HCT116 (cell line): ENCODE results near the gene KANSL3. TPM values are rescaled to one million over a fixed set of nuclear protein-coding genes. Genes with fewer than 3 reads are reported as not detected.

ENCODE experiments used
- ATAC-seq: fragments of 200-7000 bp; cut with Tn5 transposase; 2 replicates; pipeline ENCODE4 v1.9.1; 2020; ENCODE audit warnings: mild to moderate bottlenecking, moderate library complexity
- BruUV-seq: library from RNA; stranded (reverse); fragments of 400-500 nt; replicated peaks from 2 replicates; lab custom pipeline; 2021; lab: Mats Ljungman, UMichigan
- CTCF ChIA-PET: fragments of 300-600 bp; sonication (Branson Sonifier 250); formaldehyde crosslinking; loops from one replicate; lab custom pipeline; 2021; ENCODE audit warnings: antibody characterized with exemption; lab: Charles Lee
- POLR2A ChIA-PET: fragments of 300-600, 350-600 bp; sonication (Branson Sonifier 250); formaldehyde crosslinking; loops from one replicate; lab custom pipeline; 2021; ENCODE audit warnings: antibody characterized with exemption; lab: Charles Lee
- RAD21 ChIA-PET, 2 experiments: fragments of 300-600 bp; sonication (Branson Sonifier 250); formaldehyde crosslinking; loops; one replicate each; lab custom pipeline; 2023; ENCODE audit warnings: low total read pairs in 2 of 2; ENCODE audit not compliant: uncharacterized antibody in 2 of 2, unreplicated experiment in 2 of 2, low non-redundant PET in 1 of 2; lab: Charles Lee
- DNase-seq: peaks from one replicate; pipeline ENCODE4 v3.0.0-alpha.2; 2010; ENCODE audit warnings: low read depth, low spot score
- H2AFZ ChIP-seq: fragments of 200-600 bp; shearing (Covaris generic), sonication (generic); 2 replicates; pipeline ENCODE4 v1.6.1; 2017; ENCODE audit warnings: low read depth, mixed run types, mixed read lengths, antibody characterized with exemption, low read length; ENCODE audit not compliant: poor library complexity, severe bottlenecking
- H3K27ac ChIP-seq: 2 replicates; pipeline ENCODE4 v1.5.1; 2012; ENCODE audit warnings: low read depth, low read length
- H3K27me3 ChIP-seq: fragments of 200-600 bp; sonication (generic); 2 replicates; pipeline ENCODE4 v1.6.1; 2016; ENCODE audit warnings: mixed run types, low read length, mixed read lengths; ENCODE audit not compliant: insufficient read depth
- H3K36me3 ChIP-seq, 2 experiments: fragments of 200-500 bp in 1 of 2; fragments of 200-600 bp in 1 of 2; sonication (Bioruptor generic) in 1 of 2; sonication (generic) in 1 of 2; 2 replicates each; pipeline versions ENCODE4 v1.5.1 to v1.6.1; 2014 to 2016; ENCODE audit warnings: low read length in 2 of 2, inconsistent platforms in 1 of 2, mixed read lengths in 1 of 2, mixed run types in 1 of 2; ENCODE audit not compliant: insufficient read depth in 2 of 2, control insufficient read depth in 1 of 2
- H3K4me1 ChIP-seq, 2 experiments: fragments of 200-600 bp in 1 of 2; sonication (generic) in 1 of 2; 2 replicates each; pipeline versions ENCODE4 v1.5.1 to v1.6.1; 2012 to 2017; ENCODE audit warnings: low read length in 2 of 2, inconsistent platforms in 1 of 2, mild to moderate bottlenecking in 1 of 2, mixed read lengths in 1 of 2, mixed run types in 1 of 2, moderate library complexity in 1 of 2; ENCODE audit not compliant: insufficient read depth in 2 of 2, control insufficient read depth in 1 of 2
- H3K4me2 ChIP-seq: fragments of 200-600 bp; sonication (generic); 2 replicates; pipeline ENCODE4 v1.6.1; 2017; ENCODE audit warnings: mixed run types, low read length, mixed read lengths
- H3K4me3 ChIP-seq, 2 experiments: fragments of 200-600 bp in 1 of 2; sonication (generic) in 1 of 2; replicated peaks in 1 of 2; 2 replicates each; pipeline ENCODE4 v1.5.1; 2011 to 2016; ENCODE audit warnings: low read length in 2 of 2, control low read depth in 1 of 2, low read depth in 1 of 2, mild to moderate bottlenecking in 1 of 2, mixed read lengths in 1 of 2, mixed run types in 1 of 2
- H3K79me2 ChIP-seq: fragments of 200-600 bp; sonication (generic); 2 replicates; pipeline ENCODE4 v1.6.1; 2017; ENCODE audit warnings: mild to moderate bottlenecking, mixed run types, low read length, moderate library complexity, mixed read lengths; ENCODE audit not compliant: insufficient read depth
- H3K9ac ChIP-seq: fragments of 200-600 bp; sonication (generic); 2 replicates; pipeline ENCODE4 v1.6.1; 2016; ENCODE audit warnings: low read length, mixed read lengths
- H3K9me2 ChIP-seq: fragments of 200-600 bp; sonication (generic), shearing (Covaris generic); 2 replicates; pipeline ENCODE4 v1.6.1; 2017; ENCODE audit warnings: mixed run types, mild to moderate bottlenecking, moderate library complexity; ENCODE audit not compliant: insufficient read depth
- H3K9me3 ChIP-seq, 2 experiments: fragments of 200-500 bp in 1 of 2; fragments of 200-600 bp in 1 of 2; sonication (Bioruptor generic) in 1 of 2; sonication (generic) in 1 of 2; 2 replicates each; pipeline ENCODE4 v1.6.1; 2014 to 2017; ENCODE audit warnings: low read length in 2 of 2, mixed read lengths in 2 of 2, inconsistent platforms in 1 of 2, low read depth in 1 of 2, mild to moderate bottlenecking in 1 of 2, mixed run types in 1 of 2, moderate library complexity in 1 of 2; ENCODE audit not compliant: control insufficient read depth in 1 of 2, insufficient read depth in 1 of 2
- H4K20me1 ChIP-seq: fragments of 200-600 bp; sonication (generic), shearing (Covaris generic); 2 replicates; pipeline ENCODE4 v1.6.1; 2017; ENCODE audit warnings: mixed run types, mild to moderate bottlenecking, moderate library complexity; ENCODE audit not compliant: insufficient read depth
- CBX3 ChIP-seq: IDR thresholded peaks from 2 replicates; pipeline ENCODE4 v1.6.1; 2012; ENCODE audit warnings: low read depth
- EGR1 ChIP-seq: IDR thresholded peaks from 2 replicates; pipeline ENCODE4 v1.6.1; 2012; ENCODE audit warnings: low read depth
- ELF1 ChIP-seq: IDR thresholded peaks from 2 replicates; pipeline ENCODE4 v1.6.1; 2012; ENCODE audit warnings: low read depth, borderline replicate concordance
- EZH2 ChIP-seq: fragments of 200-600 bp; sonication (generic); IDR thresholded peaks from 2 replicates; pipeline ENCODE4 v1.6.1; 2017; ENCODE audit warnings: antibody characterized with exemption, mixed run types
- JUND ChIP-seq: IDR thresholded peaks from 2 replicates; pipeline ENCODE4 v1.6.1; 2012
- POLR2A ChIP-seq: IDR thresholded peaks from 2 replicates; pipeline ENCODE4 v1.7.0; 2011; ENCODE audit warnings: borderline replicate concordance; ENCODE audit not compliant: insufficient read depth, insufficient read length; ENCODE audit errors: extremely low read depth
- POLR2AphosphoS5 ChIP-seq: IDR thresholded peaks from 2 replicates; pipeline ENCODE4 v1.6.1; 2011; ENCODE audit warnings: mild to moderate bottlenecking, low read depth, low read length, moderate library complexity
- RAD21 ChIP-seq: IDR thresholded peaks from 2 replicates; pipeline ENCODE4 v1.6.1; 2012; ENCODE audit warnings: low read depth, mild to moderate bottlenecking
- SIN3A ChIP-seq: IDR thresholded peaks from 2 replicates; pipeline ENCODE4 v1.6.1; 2012; ENCODE audit warnings: low read depth
- SRF ChIP-seq: IDR thresholded peaks from 2 replicates; pipeline ENCODE4 v1.6.1; 2012; ENCODE audit warnings: low read depth
- TCF7L2 ChIP-seq: IDR thresholded peaks from 2 replicates; pipeline ENCODE4 v1.7.0; 2011; ENCODE audit warnings: borderline replicate concordance, inconsistent platforms; ENCODE audit not compliant: insufficient read depth, insufficient read length; ENCODE audit errors: extremely low read depth
- YY1 ChIP-seq: IDR thresholded peaks from 2 replicates; pipeline ENCODE4 v1.6.1; 2011; ENCODE audit warnings: low read length, low read depth, moderate library complexity, mild to moderate bottlenecking; ENCODE audit not compliant: insufficient replicate concordance; ENCODE audit errors: extremely low read depth
- intact Hi-C: fragments of 100-400 bp; cut with micrococcal nuclease; formaldehyde crosslinking; loops from 2 replicates; pipeline ENCODE4 v1.10.0; 2022
- total RNA-seq: library from RNA; stranded (reverse); gene quantifications from one replicate; pipeline ENCODE4 v1.2.1, GENCODE V29; 2021; ENCODE audit not compliant: unreplicated experiment
- TF ChIP-seq, protein P1 (sequence below), 3 experiments: fragments of 200-600 bp in 1 of 3; sonication (generic) in 1 of 3; IDR thresholded peaks in 2 of 3; conservative IDR thresholded peaks in 1 of 3; 2 replicates each; pipeline ENCODE4 v1.5.1; 2012 to 2017; ENCODE audit warnings: low read depth in 2 of 3, low read length in 2 of 3, antibody characterized with exemption in 1 of 3, borderline replicate concordance in 1 of 3, control low read depth in 1 of 3, mild to moderate bottlenecking in 1 of 3, mixed read lengths in 1 of 3, mixed run types in 1 of 3, moderate library complexity in 1 of 3; ENCODE audit not compliant: insufficient read depth in 1 of 3
- TF ChIP-seq, protein P2 (sequence below): IDR thresholded peaks from 2 replicates; pipeline ENCODE4 v1.6.1; 2011; ENCODE audit warnings: mild to moderate bottlenecking, low read length, moderate library complexity; ENCODE audit not compliant: insufficient replicate concordance; ENCODE audit errors: extremely low read depth
- TF ChIP-seq, protein P3 (sequence below): IDR thresholded peaks from 2 replicates; pipeline ENCODE4 v1.6.1; 2012
- TF ChIP-seq, protein P4 (sequence below): IDR thresholded peaks from 2 replicates; pipeline ENCODE4 v1.6.1; 2012

The KANSL3 gene
- total RNA-seq, 1 experiment from 2014 or later, result 35.8 TPM

DNA sequence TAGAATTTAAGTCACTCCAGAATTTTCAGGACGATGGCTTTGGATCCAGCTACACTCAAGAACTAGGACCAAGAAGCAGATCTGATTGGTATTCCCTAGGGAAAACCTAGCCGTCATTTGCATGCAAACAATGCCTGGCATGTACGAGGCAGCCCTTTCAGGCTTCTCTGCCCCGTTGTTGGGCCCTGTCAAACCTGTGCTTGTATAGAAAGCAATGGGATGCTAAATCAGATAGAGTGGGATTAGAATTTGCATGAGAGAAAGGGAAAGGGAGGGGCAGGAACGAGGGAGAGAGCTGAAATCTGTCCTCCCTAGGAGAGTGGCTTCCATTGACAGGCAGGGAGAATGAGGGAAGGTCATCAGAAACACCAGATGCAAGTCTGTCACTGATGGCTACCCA, 73.0 kb downstream of the KANSL3 start:
- no peak overlapping the region for H3K4me3 ChIP-seq
- ATAC-seq (no peak), DNase-seq (no peak)
- no peak overlapping the region for H3K4me2 ChIP-seq
- POLR2A ChIA-PET, result no interaction called here
- no peaks in the 10 kb centered on the region for H3K36me3 ChIP-seq
- no peak overlapping the region for H2AFZ ChIP-seq
- intact Hi-C loops, result no loop called here
- no peak overlapping the region for H3K9ac ChIP-seq
- no peak overlapping the region for H3K27ac ChIP-seq
- BruUV-seq, result no TSS peak
- no peaks in the 10 kb centered on the region for H3K9me2 ChIP-seq
- TF ChIP-seq TCF7L2, result no peak
- TF ChIP-seq, protein P1, sequence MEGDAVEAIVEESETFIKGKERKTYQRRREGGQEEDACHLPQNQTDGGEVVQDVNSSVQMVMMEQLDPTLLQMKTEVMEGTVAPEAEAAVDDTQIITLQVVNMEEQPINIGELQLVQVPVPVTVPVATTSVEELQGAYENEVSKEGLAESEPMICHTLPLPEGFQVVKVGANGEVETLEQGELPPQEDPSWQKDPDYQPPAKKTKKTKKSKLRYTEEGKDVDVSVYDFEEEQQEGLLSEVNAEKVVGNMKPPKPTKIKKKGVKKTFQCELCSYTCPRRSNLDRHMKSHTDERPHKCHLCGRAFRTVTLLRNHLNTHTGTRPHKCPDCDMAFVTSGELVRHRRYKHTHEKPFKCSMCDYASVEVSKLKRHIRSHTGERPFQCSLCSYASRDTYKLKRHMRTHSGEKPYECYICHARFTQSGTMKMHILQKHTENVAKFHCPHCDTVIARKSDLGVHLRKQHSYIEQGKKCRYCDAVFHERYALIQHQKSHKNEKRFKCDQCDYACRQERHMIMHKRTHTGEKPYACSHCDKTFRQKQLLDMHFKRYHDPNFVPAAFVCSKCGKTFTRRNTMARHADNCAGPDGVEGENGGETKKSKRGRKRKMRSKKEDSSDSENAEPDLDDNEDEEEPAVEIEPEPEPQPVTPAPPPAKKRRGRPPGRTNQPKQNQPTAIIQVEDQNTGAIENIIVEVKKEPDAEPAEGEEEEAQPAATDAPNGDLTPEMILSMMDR (IDR thresholded peaks at IDR 0.05 in 2 of 3, conservative IDR thresholded peaks at IDR 0.05 in 1 of 3; ENCODE audit: borderline replicate concordance in 1 of 3, insufficient read depth in 1 of 3, low read depth in 2 of 3, low read length in 2 of 3), result no peak
- TF ChIP-seq POLR2A, result no peak
- no peak for TF ChIP-seq SIN3A
- TF ChIP-seq EGR1, result no peak
- no peak for TF ChIP-seq ELF1
- TF ChIP-seq CBX3, result no peak
- TF ChIP-seq, protein P2, sequence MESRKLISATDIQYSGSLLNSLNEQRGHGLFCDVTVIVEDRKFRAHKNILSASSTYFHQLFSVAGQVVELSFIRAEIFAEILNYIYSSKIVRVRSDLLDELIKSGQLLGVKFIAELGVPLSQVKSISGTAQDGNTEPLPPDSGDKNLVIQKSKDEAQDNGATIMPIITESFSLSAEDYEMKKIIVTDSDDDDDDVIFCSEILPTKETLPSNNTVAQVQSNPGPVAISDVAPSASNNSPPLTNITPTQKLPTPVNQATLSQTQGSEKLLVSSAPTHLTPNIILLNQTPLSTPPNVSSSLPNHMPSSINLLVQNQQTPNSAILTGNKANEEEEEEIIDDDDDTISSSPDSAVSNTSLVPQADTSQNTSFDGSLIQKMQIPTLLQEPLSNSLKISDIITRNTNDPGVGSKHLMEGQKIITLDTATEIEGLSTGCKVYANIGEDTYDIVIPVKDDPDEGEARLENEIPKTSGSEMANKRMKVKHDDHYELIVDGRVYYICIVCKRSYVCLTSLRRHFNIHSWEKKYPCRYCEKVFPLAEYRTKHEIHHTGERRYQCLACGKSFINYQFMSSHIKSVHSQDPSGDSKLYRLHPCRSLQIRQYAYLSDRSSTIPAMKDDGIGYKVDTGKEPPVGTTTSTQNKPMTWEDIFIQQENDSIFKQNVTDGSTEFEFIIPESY, result no peak
- no peak for TF ChIP-seq EZH2
- TF ChIP-seq JUND, result no peak
- no peak for TF ChIP-seq SRF
- TF ChIP-seq, protein P3, sequence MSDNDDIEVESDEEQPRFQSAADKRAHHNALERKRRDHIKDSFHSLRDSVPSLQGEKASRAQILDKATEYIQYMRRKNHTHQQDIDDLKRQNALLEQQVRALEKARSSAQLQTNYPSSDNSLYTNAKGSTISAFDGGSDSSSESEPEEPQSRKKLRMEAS, result no peak
- no peak for TF ChIP-seq POLR2AphosphoS5
- TF ChIP-seq, protein P4, sequence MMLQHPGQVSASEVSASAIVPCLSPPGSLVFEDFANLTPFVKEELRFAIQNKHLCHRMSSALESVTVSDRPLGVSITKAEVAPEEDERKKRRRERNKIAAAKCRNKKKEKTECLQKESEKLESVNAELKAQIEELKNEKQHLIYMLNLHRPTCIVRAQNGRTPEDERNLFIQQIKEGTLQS, result no peak
- no peak for TF ChIP-seq RAD21
- TF ChIP-seq YY1, result no peak
- no peaks in the 10 kb centered on the region for H4K20me1 ChIP-seq
- RAD21 ChIA-PET, result interaction anchor here in 1 of 2 experiments (0.7 kb wide), 1 partner anchor 22 kb away, joined by 3 read pairs; no protein-coding TSS in a partner anchor
- H3K4me1 ChIP-seq, result no peaks in the 10 kb centered on the region
- no peaks in the 10 kb centered on the region for H3K27me3 ChIP-seq
- no peaks in the 10 kb centered on the region for H3K9me3 ChIP-seq
- CTCF ChIA-PET, result interaction anchor here (1.1 kb wide), 1 partner anchor 11 kb away, joined by 3 read pairs; no protein-coding TSS in a partner anchor
- no peaks in the 10 kb centered on the region for H3K79me2 ChIP-seq
